MM.1S (cell line): ENCODE data around the gene COG8.

Experiments
- EZH2phosphoT487 ChIP-seq: fragments of 300-600 bp; sonication (generic); IDR thresholded peaks from 2 replicates; pipeline ENCODE4 v1.6.1; 2018; ENCODE audit warnings: antibody characterized with exemption, low read length
- TF ChIP-seq, protein P1 (sequence below): fragments of 300-600 bp; sonication (generic); IDR thresholded peaks from 2 replicates; pipeline ENCODE4 v1.5.1; 2016; ENCODE audit warnings: antibody characterized with exemption, low read length, mixed read lengths

DNA sequence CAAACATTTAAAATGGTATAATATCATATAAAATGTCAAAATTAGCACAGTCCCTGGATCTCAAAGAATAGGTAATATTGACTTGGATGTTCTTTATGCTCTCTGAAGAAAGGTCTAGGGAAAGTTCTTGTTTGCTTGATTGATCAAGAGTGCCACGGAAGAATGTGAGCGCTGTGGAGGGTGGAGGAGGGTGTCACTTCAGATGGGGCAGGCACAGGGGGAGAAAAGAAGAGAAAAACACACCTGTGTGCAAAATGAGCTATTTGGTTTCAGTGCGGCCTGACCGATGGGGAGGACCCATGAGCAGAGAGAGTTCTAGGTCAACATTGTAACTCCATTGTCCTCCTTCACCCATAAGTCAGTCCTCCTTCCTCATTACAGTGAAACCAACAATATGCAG, 37.1 kb downstream of the COG8 start:
- TF ChIP-seq, protein P1, sequence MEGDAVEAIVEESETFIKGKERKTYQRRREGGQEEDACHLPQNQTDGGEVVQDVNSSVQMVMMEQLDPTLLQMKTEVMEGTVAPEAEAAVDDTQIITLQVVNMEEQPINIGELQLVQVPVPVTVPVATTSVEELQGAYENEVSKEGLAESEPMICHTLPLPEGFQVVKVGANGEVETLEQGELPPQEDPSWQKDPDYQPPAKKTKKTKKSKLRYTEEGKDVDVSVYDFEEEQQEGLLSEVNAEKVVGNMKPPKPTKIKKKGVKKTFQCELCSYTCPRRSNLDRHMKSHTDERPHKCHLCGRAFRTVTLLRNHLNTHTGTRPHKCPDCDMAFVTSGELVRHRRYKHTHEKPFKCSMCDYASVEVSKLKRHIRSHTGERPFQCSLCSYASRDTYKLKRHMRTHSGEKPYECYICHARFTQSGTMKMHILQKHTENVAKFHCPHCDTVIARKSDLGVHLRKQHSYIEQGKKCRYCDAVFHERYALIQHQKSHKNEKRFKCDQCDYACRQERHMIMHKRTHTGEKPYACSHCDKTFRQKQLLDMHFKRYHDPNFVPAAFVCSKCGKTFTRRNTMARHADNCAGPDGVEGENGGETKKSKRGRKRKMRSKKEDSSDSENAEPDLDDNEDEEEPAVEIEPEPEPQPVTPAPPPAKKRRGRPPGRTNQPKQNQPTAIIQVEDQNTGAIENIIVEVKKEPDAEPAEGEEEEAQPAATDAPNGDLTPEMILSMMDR, result no peak
- TF ChIP-seq EZH2phosphoT487, result no peak
